HepG2 (cell line): ENCODE results near the gene LIFR.

Experiments
- BHLHE40 ChIP-seq: IDR thresholded peaks from 2 replicates; pipeline ENCODE4 v1.6.1; 2011; ENCODE audit warnings: low read length, improper control_type of control experiment
- MYC ChIP-seq: sonication (generic); formaldehyde crosslinking; IDR thresholded peaks from 2 replicates; pipeline ENCODE4 v1.9.0; 2021; ENCODE audit warnings: missing genetic modification reagents, borderline replicate concordance
- RARG ChIP-seq: sonication (generic); formaldehyde crosslinking; IDR thresholded peaks from 2 replicates; pipeline ENCODE4 v1.4.0; 2020; ENCODE audit warnings: low read depth, mild to moderate bottlenecking, missing genetic modification reagents
- TF ChIP-seq, protein P1 (sequence below): IDR thresholded peaks from 2 replicates; pipeline ENCODE4 v1.4.0; 2020; ENCODE audit warnings: mild to moderate bottlenecking, missing genetic modification reagents

GRCh38 chr5:38548064-38548759 lies 8.2 kb downstream of the LIFR start:
- TF ChIP-seq RARG (CRISPR knock-in tag): no peak
- TF ChIP-seq BHLHE40: no peak
- no peak for TF ChIP-seq MYC (CRISPR knock-in tag)
- TF ChIP-seq, protein P1, sequence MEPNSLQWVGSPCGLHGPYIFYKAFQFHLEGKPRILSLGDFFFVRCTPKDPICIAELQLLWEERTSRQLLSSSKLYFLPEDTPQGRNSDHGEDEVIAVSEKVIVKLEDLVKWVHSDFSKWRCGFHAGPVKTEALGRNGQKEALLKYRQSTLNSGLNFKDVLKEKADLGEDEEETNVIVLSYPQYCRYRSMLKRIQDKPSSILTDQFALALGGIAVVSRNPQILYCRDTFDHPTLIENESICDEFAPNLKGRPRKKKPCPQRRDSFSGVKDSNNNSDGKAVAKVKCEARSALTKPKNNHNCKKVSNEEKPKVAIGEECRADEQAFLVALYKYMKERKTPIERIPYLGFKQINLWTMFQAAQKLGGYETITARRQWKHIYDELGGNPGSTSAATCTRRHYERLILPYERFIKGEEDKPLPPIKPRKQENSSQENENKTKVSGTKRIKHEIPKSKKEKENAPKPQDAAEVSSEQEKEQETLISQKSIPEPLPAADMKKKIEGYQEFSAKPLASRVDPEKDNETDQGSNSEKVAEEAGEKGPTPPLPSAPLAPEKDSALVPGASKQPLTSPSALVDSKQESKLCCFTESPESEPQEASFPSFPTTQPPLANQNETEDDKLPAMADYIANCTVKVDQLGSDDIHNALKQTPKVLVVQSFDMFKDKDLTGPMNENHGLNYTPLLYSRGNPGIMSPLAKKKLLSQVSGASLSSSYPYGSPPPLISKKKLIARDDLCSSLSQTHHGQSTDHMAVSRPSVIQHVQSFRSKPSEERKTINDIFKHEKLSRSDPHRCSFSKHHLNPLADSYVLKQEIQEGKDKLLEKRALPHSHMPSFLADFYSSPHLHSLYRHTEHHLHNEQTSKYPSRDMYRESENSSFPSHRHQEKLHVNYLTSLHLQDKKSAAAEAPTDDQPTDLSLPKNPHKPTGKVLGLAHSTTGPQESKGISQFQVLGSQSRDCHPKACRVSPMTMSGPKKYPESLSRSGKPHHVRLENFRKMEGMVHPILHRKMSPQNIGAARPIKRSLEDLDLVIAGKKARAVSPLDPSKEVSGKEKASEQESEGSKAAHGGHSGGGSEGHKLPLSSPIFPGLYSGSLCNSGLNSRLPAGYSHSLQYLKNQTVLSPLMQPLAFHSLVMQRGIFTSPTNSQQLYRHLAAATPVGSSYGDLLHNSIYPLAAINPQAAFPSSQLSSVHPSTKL (CRISPR knock-in tag): no peak
